NCI-H2196 treated with DMSO at 0.1 percent for 48 hours (cell line): ENCODE data around the gene TTC38.

Source experiments
- DNase-seq: peaks from one replicate; lab custom pipeline; 2025; ENCODE audit not compliant: unreplicated experiment; lab: John Stamatoyannopoulos, UW

Gene TTC38

GRCh38 chr22:46267431-46268279 is at the start of gene TTC38:
TSS of gene TTC38 (plus strand) at chr22:46268008. CDS start at chr22:46268040, 32 bp downstream.
- peak; percentile 53 for DNase-seq

GRCh38 chr22:46219636-46220035 is 48.2 kb upstream of the TTC38 start:
- peak; percentile 40 for DNase-seq

- DNase-seq: no peak
Observed at GRCh38 chr22:46220921-46221320, 46.9 kb upstream of the TTC38 start.

GRCh38 chr22:46224044-46224897 is 43.5 kb upstream of the TTC38 start:
- DNase-seq: no peak

GRCh38 chr22:46224898-46225290 is 42.9 kb upstream of the TTC38 start:
- DNase-seq: no peak

- no peak for DNase-seq
Observed at GRCh38 chr22:46225631-46226030, 42.2 kb upstream of the TTC38 start.

GRCh38 chr22:46226577-46226976 is 41.2 kb upstream of the TTC38 start:
- DNase-seq: no peak

- no peak for DNase-seq
Observed at GRCh38 chr22:46229701-46230100, 38.1 kb upstream of the TTC38 start.

GRCh38 chr22:46230262-46230901 is 37.4 kb upstream of the TTC38 start:
- no peak for DNase-seq

- DNase-seq: no peak
Observed at GRCh38 chr22:46233231-46233630, 34.6 kb upstream of the TTC38 start.

- DNase-seq: no peak
Observed at GRCh38 chr22:46234969-46235368, 32.8 kb upstream of the TTC38 start.

- DNase-seq: no peak
Observed at GRCh38 chr22:46237453-46238124, 30.2 kb upstream of the TTC38 start.

GRCh38 chr22:46238541-46238940 is 29.3 kb upstream of the TTC38 start:
- no peak for DNase-seq

GRCh38 chr22:46239261-46240048 is 28.4 kb upstream of the TTC38 start:
- no peak for DNase-seq

GRCh38 chr22:46240073-46240472 is 27.7 kb upstream of the TTC38 start:
- DNase-seq: no peak

- DNase-seq: no peak
Observed at GRCh38 chr22:46240506-46240905, 27.3 kb upstream of the TTC38 start.

- no peak for DNase-seq
Observed at GRCh38 chr22:46240907-46241306, 26.9 kb upstream of the TTC38 start.

GRCh38 chr22:46241396-46242007 is 26.3 kb upstream of the TTC38 start:
- DNase-seq: no peak

GRCh38 chr22:46242076-46242475 is 25.7 kb upstream of the TTC38 start:
- DNase-seq: no peak

GRCh38 chr22:46244771-46245170 is 23.0 kb upstream of the TTC38 start:
- no peak for DNase-seq
